ENCODE results near the gene BTBD6. TPM values are rescaled to one million over a fixed set of nuclear protein-coding genes. Genes with fewer than 3 reads are reported as not detected.

The BTBD6 gene
- total and polyA plus RNA-seq, 2 donors (not counting 3 experiments of a cell fraction or from before 2014, with no cell fraction given) = 63.1 to 65.0 TPM

GRCh38 chr14:105228562-105228961 is 19.8 kb upstream of the BTBD6 start:
- Histone ChIP-seq H3K9me3 (replicated peaks; ENCODE audit: control insufficient read depth, insufficient read depth, low read length) (no peaks in the 10 kb centered on the region), H3K79me2 (ENCODE audit: control insufficient read depth, insufficient read depth, low read length) (peaks cover 2% of the 10 kb centered on the region), H3K4me1 (ENCODE audit: control insufficient read depth, extremely low read depth, insufficient read depth, low read length) (no peaks in the 10 kb centered on the region), H3K4me2 (ENCODE audit: insufficient read depth, low read length) (no peak overlapping the region), H3K27ac (ENCODE audit: insufficient read depth, low read depth, low read length) (no peak overlapping the region), H3K4me3 (replicated peaks in 1 of 3; ENCODE audit: insufficient read depth in 1 of 3, low read depth in 1 of 3, low read length in 3 of 3) (no peak overlapping the region), H3K9ac (replicated peaks; ENCODE audit: extremely low read depth, insufficient read depth, low read length) (no peak overlapping the region), H3K36me3 (ENCODE audit: control insufficient read depth in 2 of 2, extremely low read depth in 1 of 2, insufficient read depth in 2 of 2, low read length in 2 of 2) (peaks cover 0 to 6% of the 10 kb centered on the region in 2 experiments), H3K27me3 (ENCODE audit: control insufficient read depth in 2 of 2, insufficient read depth in 2 of 2, low read length in 2 of 2) (no peaks in the 10 kb centered on the region), H4K20me1 (replicated peaks; ENCODE audit: control insufficient read depth, extremely low read depth, insufficient read depth, low read length) (no peaks in the 10 kb centered on the region), H2AFZ (ENCODE audit: low read depth, low read length) (no peak overlapping the region), H3K9me1 (replicated peaks; ENCODE audit: control insufficient read depth, extremely low read depth, insufficient read depth, low read length) (no peaks in the 10 kb centered on the region)
- dilution Hi-C loops (cut with MboI; ENCODE audit: extremely low pct_ligation_motif_present, low sequenced_read_pairs) = no loop called here
- ChIA-PET CTCF (no interaction called here), POLR2A (no interaction called here)
- intact Hi-C loops (cut with micrococcal nuclease) = no loop called here
- no peak for DNase-seq (ENCODE audit: low read depth, low spot score)
- no TSS peak for BruUV-seq (replicated peaks)
- TF ChIP-seq CTCF (IDR thresholded peaks at IDR 0.05; ENCODE audit: extremely low read depth in 1 of 2, insufficient read depth in 1 of 2, low read depth in 1 of 2, low read length in 2 of 2) = no peak
- no peak for TF ChIP-seq POLR2A (IDR thresholded peaks at IDR 0.05; ENCODE audit: low read depth, low read length)
- TF ChIP-seq EZH2 (IDR thresholded peaks at IDR 0.05; ENCODE audit: borderline replicate concordance, low read depth, low read length, severe bottlenecking) = no peak
- no peak for TF ChIP-seq GATA2 (IDR thresholded peaks at IDR 0.05; ENCODE audit: insufficient read depth, insufficient read length, low read depth, low read length)
- TF ChIP-seq JUN (IDR thresholded peaks at IDR 0.05; ENCODE audit: borderline replicate concordance, insufficient read depth, insufficient read length, low read depth) = no peak
- TF ChIP-seq MAX (IDR thresholded peaks at IDR 0.05; ENCODE audit: insufficient read depth, insufficient read length) = no peak
- no peak for TF ChIP-seq FOS (IDR thresholded peaks at IDR 0.05; ENCODE audit: borderline replicate concordance, insufficient read depth, low read length)
- no peak for TF ChIP-seq MYC (IDR thresholded peaks at IDR 0.05; ENCODE audit: low read depth, low read length)
- no peak for FAIRE-seq
